Tibial artery (tissue), 4 donors: ENCODE measurements around the gene DYNC1I1.

Experiments used
- DNase-seq, 2 donors: peaks; one replicate each; pipeline ENCODE4 v3.0.0-alpha.2; 2019
- H3K27ac ChIP-seq, 2 donors: fragments of 200-600 bp; sonication (generic) in 1 of 2; 1 replicate in 1 of 2; 2 replicates in 1 of 2; pipeline ENCODE4 v1.5.1; 2018 to 2019; ENCODE audit warnings: mild to moderate bottlenecking in 1 of 2
- H3K27me3 ChIP-seq, 2 donors: fragments of 200-600 bp; sonication (generic) in 1 of 2; one replicate each; pipeline versions ENCODE4 v1.5.1 to v1.6.0; 2016 to 2019
- H3K36me3 ChIP-seq, 3 donors: fragments of 200-600 bp; sonication (generic) in 2 of 3; one replicate each; pipeline ENCODE4 v1.5.1; 2016 to 2019; ENCODE audit warnings: mild to moderate bottlenecking in 2 of 3
- H3K4me1 ChIP-seq, 4 donors: fragments of 200-600 bp; sonication (generic) in 2 of 4; 1 replicate in 3 of 4; 2 replicates in 1 of 4; pipeline ENCODE4 v1.5.1; 2016 to 2019
- H3K4me3 ChIP-seq, 2 donors: fragments of 200-600 bp; sonication (generic) in 1 of 2; 1 replicate in 1 of 2; 2 replicates in 1 of 2; pipeline ENCODE4 v1.5.1; 2018 to 2019; ENCODE audit warnings: mild to moderate bottlenecking in 2 of 2
- H3K9me3 ChIP-seq, 3 donors: fragments of 200-600 bp; sonication (generic) in 1 of 3; one replicate each; pipeline ENCODE4 v1.5.1; 2016 to 2019
- intact Hi-C: fragments of 100-400 bp; cut with DNase I; formaldehyde crosslinking; loops from one replicate; pipeline ENCODE4 v1.15.0; 2023; ENCODE audit warnings: low total_unique reads
- TF ChIP-seq, protein P1 (sequence below), 2 experiments: fragments of 200-600 bp in 1 of 2; fragments of 450-650 bp in 1 of 2; IDR thresholded peaks; one replicate each; pipeline ENCODE4 v1.5.1; 2017 to 2019; ENCODE audit warnings: antibody characterized with exemption in 2 of 2, mild to moderate bottlenecking in 1 of 2, moderate library complexity in 1 of 2

The DYNC1I1 gene

DNA sequence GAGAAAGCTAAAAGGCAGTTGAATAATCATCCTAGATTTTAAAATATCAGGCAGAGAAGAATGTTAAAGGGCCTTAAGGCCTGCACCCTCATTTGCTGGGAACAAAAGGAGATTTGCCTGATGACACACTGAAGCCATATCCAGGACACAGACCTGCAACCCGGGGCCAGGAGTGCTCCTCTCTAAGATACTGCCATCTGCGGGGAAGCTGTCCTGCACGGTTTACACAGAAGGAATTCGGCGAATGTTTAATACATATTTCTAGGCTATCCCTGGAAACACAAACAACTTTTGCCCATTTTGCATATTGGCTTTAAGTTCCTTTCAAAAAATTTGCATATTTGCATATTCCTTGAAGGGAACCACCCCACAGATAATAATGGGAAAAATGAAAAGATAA, 52.3 kb downstream of the DYNC1I1 start:
- Histone ChIP-seq H3K27ac (no peak overlapping the region), H3K4me3 (no peak overlapping the region), H3K9me3 (no peaks in the 10 kb centered on the region), H3K27me3 (no peaks in the 10 kb centered on the region), H3K4me1 (no peaks in the 10 kb centered on the region), H3K36me3 (no peaks in the 10 kb centered on the region)
- TF ChIP-seq, protein P1, sequence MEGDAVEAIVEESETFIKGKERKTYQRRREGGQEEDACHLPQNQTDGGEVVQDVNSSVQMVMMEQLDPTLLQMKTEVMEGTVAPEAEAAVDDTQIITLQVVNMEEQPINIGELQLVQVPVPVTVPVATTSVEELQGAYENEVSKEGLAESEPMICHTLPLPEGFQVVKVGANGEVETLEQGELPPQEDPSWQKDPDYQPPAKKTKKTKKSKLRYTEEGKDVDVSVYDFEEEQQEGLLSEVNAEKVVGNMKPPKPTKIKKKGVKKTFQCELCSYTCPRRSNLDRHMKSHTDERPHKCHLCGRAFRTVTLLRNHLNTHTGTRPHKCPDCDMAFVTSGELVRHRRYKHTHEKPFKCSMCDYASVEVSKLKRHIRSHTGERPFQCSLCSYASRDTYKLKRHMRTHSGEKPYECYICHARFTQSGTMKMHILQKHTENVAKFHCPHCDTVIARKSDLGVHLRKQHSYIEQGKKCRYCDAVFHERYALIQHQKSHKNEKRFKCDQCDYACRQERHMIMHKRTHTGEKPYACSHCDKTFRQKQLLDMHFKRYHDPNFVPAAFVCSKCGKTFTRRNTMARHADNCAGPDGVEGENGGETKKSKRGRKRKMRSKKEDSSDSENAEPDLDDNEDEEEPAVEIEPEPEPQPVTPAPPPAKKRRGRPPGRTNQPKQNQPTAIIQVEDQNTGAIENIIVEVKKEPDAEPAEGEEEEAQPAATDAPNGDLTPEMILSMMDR (IDR thresholded peaks at IDR 0.05), result no peak
- DNase-seq, result no peak
- intact Hi-C loops, result no loop called here

DNA sequence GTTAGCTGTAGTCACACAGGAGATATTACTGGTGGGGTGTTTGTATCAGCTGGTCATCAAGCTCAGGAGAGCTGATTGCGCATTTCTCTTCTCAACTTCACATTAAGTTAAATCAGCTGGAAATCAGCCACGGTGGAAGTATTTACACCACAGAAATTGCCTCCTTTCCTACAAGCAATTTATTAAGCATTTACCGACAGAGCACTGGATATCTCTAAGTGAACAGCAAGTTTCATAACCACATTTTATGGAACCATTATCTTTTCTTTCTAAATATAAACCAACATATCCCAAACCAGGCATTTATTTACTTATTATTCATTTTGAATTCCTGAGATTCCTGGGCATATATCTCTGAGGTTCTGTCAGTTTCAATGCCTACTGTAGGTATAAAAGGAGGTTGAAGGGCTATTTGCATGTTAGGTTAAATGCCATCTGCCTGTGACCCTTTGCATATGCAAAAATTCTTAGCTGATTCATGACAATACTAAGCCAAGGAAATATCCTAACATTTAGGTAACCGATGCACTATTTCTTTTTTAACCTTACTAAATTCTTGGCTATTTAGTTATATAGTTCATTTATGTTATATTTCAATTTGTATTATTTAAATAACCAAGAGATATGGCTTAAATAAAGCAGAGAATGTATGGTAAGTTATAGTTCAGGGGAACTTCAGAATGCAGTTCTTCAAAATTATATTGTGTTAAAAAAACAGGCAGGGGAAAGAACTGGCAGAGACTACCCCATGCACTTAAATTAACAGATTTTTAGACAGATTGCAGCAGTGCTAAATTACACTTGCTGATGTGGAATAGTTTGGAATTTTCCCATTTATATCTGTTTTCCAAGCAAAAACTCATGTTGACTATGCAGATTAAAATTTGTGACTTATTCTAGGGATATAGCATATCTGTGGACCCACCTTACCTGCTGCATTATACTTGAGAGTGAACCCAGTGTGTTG, 56.8 kb downstream of the DYNC1I1 start:
- TF ChIP-seq, protein P1 (IDR thresholded peaks at IDR 0.05), result no peak
- H3K4me1 ChIP-seq, result no peaks in the 10 kb centered on the region
- intact Hi-C loops, result no loop called here
- H3K9me3 ChIP-seq, result no peaks in the 10 kb centered on the region
- no peak overlapping the region for H3K4me3 ChIP-seq
- no peak overlapping the region for H3K27ac ChIP-seq
- H3K36me3 ChIP-seq, result no peaks in the 10 kb centered on the region
- no peaks in the 10 kb centered on the region for H3K27me3 ChIP-seq
- no peak for DNase-seq

DNA sequence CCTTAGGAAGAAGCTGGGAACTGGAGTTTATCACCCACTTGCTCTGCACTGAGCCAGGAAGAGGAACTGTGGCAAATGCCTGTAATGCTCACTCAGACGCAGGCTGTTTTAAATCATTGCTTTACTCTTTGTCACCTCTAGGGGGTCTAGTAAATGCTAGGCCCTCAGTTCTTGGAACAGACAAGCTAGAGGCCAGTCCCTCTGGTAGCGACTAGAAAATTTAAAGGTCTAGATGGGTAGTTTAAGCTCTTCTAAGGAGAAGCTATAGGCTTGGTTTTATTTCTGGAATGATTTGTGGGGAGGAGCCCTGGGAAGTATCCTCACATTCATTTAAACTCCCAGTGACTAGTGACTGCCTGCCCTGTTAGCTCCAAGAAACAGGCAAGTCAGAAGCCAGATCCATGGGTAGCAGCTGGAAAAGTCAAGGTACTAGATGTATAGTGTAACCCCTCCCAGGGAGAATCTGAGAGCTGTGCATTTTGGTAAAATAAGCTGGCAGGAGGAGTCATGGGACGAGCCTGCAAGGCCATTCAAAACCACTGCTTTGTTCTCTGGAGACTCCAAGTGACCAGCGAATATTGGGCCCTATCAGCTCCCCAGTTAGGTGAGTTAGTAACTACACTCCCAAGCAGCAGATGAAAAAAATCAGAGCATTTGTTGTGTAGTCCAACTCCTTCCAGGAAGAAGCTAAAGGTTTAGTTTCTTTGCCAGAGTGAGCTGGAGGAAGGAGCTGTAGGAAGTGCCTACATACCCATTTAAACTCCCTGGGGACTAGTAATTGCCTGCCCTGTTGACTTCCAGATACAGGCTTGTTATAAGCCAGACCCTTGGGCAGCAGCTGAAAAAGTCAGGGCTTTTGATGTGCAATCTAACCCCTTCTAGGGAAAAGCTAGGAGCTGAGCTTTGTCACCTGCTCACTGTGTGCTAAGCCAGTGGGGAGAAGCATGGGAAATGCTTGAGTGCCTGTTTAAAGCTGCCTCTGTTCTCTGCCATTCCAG, 68.9 kb downstream of the DYNC1I1 start:
- H3K9me3 ChIP-seq, result peaks cover 0 to 15% (median 0%) of the 10 kb centered on the region in 3 donors

DNA sequence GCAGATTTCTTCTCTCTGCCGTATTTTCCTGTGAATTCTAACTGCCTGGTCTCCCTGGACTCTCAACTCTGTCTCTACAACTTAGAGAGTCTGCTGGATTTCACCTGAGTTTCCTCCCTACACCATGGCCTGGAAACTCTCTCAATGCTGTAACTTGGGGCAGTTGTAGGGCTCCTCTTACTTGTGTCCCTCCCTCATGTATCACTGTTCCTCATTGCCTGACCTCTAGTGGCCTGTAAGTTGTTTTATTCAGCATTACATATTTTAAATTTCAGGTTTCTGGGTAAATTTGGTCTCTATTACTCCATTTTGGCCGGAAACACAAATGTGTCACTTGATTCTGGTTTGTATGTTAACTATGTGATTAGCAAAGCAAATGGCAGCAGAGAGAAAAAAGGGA, 70.9 kb downstream of the DYNC1I1 start:
- Histone ChIP-seq H3K36me3 (no peaks in the 10 kb centered on the region), H3K9me3 (peaks cover 0 to 15% (median 0%) of the 10 kb centered on the region in 3 donors), H3K4me3 (no peak overlapping the region), H3K27me3 (no peaks in the 10 kb centered on the region), H3K4me1 (peaks cover 0 to 3% (median 0%) of the 10 kb centered on the region in 4 donors), H3K27ac (no peak overlapping the region)
- no peak for DNase-seq
- intact Hi-C loops, result no loop called here
- TF ChIP-seq, protein P1 (IDR thresholded peaks at IDR 0.05), result no peak

More for the DNA sequence above, 68.9 kb downstream of the DYNC1I1 start:
- H3K36me3 ChIP-seq, result no peaks in the 10 kb centered on the region
- no peak overlapping the region for H3K27ac ChIP-seq
- peaks cover 0 to 3% (median 0%) of the 10 kb centered on the region in 4 donors for H3K4me1 ChIP-seq
- no peak for DNase-seq
- H3K27me3 ChIP-seq, result no peaks in the 10 kb centered on the region
- TF ChIP-seq, protein P1 (IDR thresholded peaks at IDR 0.05), result no peak
- H3K4me3 ChIP-seq, result no peak overlapping the region
- intact Hi-C loops, result no loop called here

DNA sequence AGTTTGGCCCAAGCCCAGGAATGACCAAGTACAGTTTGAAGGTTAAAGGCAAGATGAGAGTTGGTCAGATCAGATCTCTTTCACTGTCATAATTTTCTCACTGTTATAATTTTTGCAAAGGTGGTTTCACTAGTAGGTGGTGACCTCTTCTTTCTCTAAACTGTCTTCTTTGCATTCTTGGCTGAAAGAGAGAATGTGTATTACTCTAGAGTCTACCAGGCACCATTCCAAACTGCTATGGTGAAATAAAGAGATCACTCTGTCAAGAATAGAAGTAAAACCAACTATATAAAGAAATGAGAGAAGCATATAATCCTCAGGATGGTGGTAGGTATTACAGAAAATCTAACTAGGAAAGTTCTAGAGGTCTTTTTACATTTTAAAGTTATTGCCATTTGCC, 72.7 kb downstream of the DYNC1I1 start:
- peaks cover 0 to 3% (median 0%) of the 10 kb centered on the region in 4 donors for H3K4me1 ChIP-seq
- DNase-seq, result no peak
- intact Hi-C loops, result no loop called here
- H3K4me3 ChIP-seq, result no peak overlapping the region
- H3K36me3 ChIP-seq, result no peaks in the 10 kb centered on the region
- TF ChIP-seq, protein P1 (IDR thresholded peaks at IDR 0.05), result no peak
- no peaks in the 10 kb centered on the region for H3K27me3 ChIP-seq
- H3K27ac ChIP-seq, result no peak overlapping the region
- H3K9me3 ChIP-seq, result peaks cover 0 to 9% (median 0%) of the 10 kb centered on the region in 3 donors
